Keratinocyte (primary cell): Measurements from ENCODE around the gene ERN2. TPM values are rescaled to one million over a fixed set of nuclear protein-coding genes. Genes with fewer than 3 reads are reported as not detected.

Source experiments
- DNase-seq: peaks from one replicate; pipeline ENCODE4 v3.0.0-alpha.2; 2011; ENCODE audit warnings: low read depth, missing footprints, low spot score
- FAIRE-seq: peaks from 2 replicates; lab custom pipeline; 2011; peaks lifted over from hg19 to GRCh38; lab: Jason Lieb, UNC
- H2AFZ ChIP-seq: 2 replicates; pipeline ENCODE4 v1.6.0; 2012; ENCODE audit warnings: low read length, control low read depth, inconsistent platforms; ENCODE audit not compliant: control insufficient read depth
- H3K27ac ChIP-seq: 2 replicates; pipeline ENCODE4 v1.5.1; 2011; ENCODE audit warnings: low read length; ENCODE audit not compliant: control insufficient read depth, insufficient read depth
- H3K27me3 ChIP-seq: 3 replicates; pipeline ENCODE4 v1.6.0; 2011; ENCODE audit warnings: low read length; ENCODE audit not compliant: control insufficient read depth, insufficient read depth; ENCODE audit errors: extremely low read depth
- H3K36me3 ChIP-seq, 2 experiments: 2 replicates in 1 of 2; 3 replicates in 1 of 2; pipeline ENCODE4 v1.5.1; 2011; ENCODE audit warnings: low read length in 2 of 2, mild to moderate bottlenecking in 1 of 2; ENCODE audit not compliant: control insufficient read depth in 2 of 2, insufficient read depth in 2 of 2; ENCODE audit errors: extremely low read depth in 1 of 2
- H3K4me1 ChIP-seq: 3 replicates; pipeline ENCODE4 v1.5.1; 2011; ENCODE audit warnings: low read length; ENCODE audit not compliant: control insufficient read depth, insufficient read depth; ENCODE audit errors: extremely low read depth
- H3K4me2 ChIP-seq: 3 replicates; pipeline ENCODE4 v1.6.0; 2011; ENCODE audit warnings: low read depth, low read length; ENCODE audit not compliant: control insufficient read depth, insufficient read depth; ENCODE audit errors: extremely low read depth
- H3K4me3 ChIP-seq, 3 experiments: fragments of 200-600 bp in 1 of 3; sonication (generic) in 1 of 3; 2 replicates in 2 of 3; 3 replicates in 1 of 3; pipeline ENCODE4 v1.5.1; 2011 to 2016; ENCODE audit warnings: low read length in 3 of 3, mild to moderate bottlenecking in 3 of 3, control low read depth in 2 of 3, inconsistent platforms in 1 of 3, low read depth in 1 of 3, mixed read lengths in 1 of 3, mixed run types in 1 of 3, moderate library complexity in 1 of 3; ENCODE audit not compliant: control insufficient read depth in 2 of 3, insufficient read depth in 2 of 3; ENCODE audit errors: extremely low read depth in 1 of 3
- H3K79me2 ChIP-seq: 2 replicates; pipeline ENCODE4 v1.6.0; 2012; ENCODE audit warnings: low read length; ENCODE audit not compliant: control insufficient read depth, insufficient read depth
- H3K9ac ChIP-seq: 3 replicates; pipeline ENCODE4 v1.6.0; 2011; ENCODE audit warnings: low read length; ENCODE audit not compliant: control insufficient read depth, insufficient read depth; ENCODE audit errors: extremely low read depth
- H3K9me1 ChIP-seq: 3 replicates; pipeline ENCODE4 v1.6.0; 2011; ENCODE audit warnings: low read length; ENCODE audit not compliant: control insufficient read depth, insufficient read depth; ENCODE audit errors: extremely low read depth
- H3K9me3 ChIP-seq: 2 replicates; pipeline ENCODE4 v1.5.1; 2012; ENCODE audit warnings: low read depth, low read length; ENCODE audit not compliant: control insufficient read depth
- H4K20me1 ChIP-seq: 3 replicates; pipeline ENCODE4 v1.6.0; 2011; ENCODE audit warnings: low read length; ENCODE audit not compliant: control insufficient read depth, insufficient read depth; ENCODE audit errors: extremely low read depth
- CTCF ChIP-seq, 3 experiments: IDR thresholded peaks in 1 of 3; conservative IDR thresholded peaks in 1 of 3; optimal IDR thresholded peaks in 1 of 3; 2 replicates in 2 of 3; 3 replicates in 1 of 3; pipeline versions ENCODE3 to v1.5.1; 2011; ENCODE audit warnings: low read length in 3 of 3, mild to moderate bottlenecking in 3 of 3, moderate library complexity in 2 of 3, control low read depth in 1 of 3, inconsistent platforms in 1 of 3; ENCODE audit not compliant: insufficient read depth in 2 of 3; ENCODE audit errors: extremely low read depth in 1 of 3
- EZH2 ChIP-seq: IDR thresholded peaks from one replicate; pipeline ENCODE4 v1.6.1; 2012; ENCODE audit warnings: inconsistent platforms, mild to moderate bottlenecking, low read length, moderate library complexity
- dilution Hi-C: fragments of 300-500 bp; cut with MboI; formaldehyde crosslinking; loops from one replicate; pipeline ENCODE4 v1.7.0; 2020; ENCODE audit warnings: low sequenced_read_pairs; ENCODE audit not compliant: extremely low pct_ligation_motif_present
- polyA plus RNA-seq, 5 experiments: library from polyadenylated mRNA; depleted of rRNA in 3 of 5; stranded (reverse) in 3 of 5; stranded (forward) in 1 of 5; unstranded in 1 of 5; fragments of >200 nt; gene quantifications; 1 replicate in 1 of 5; 2 replicates in 3 of 5; 3 replicates in 1 of 5; pipeline versions ENCODE4 v1.2.1 to v1.2.3, GENCODE V29; 2011 to 2012; ENCODE audit warnings: missing spikeins in 2 of 5, low read depth in 1 of 5, low replicate concordance in 1 of 5

The ERN2 gene
- polyA plus RNA-seq, 1 donor (not counting 4 experiments of a cell fraction or from before 2014, with no cell fraction given): not detected

GRCh38 chr16:23734176-23734893, 21.3 kb upstream of the ERN2 start:
- H4K20me1 ChIP-seq: no peaks in the 10 kb centered on the region
- FAIRE-seq (no peak), DNase-seq (no peak)
- H3K9ac ChIP-seq: no peak overlapping the region
- H2AFZ ChIP-seq: no peak overlapping the region
- TF ChIP-seq EZH2 (no peak), CTCF (optimal IDR thresholded peaks at IDR 0.05 in 1 of 3, IDR thresholded peaks at IDR 0.05 in 1 of 3, conservative IDR thresholded peaks at IDR 0.05 in 1 of 3; ENCODE audit: extremely low read depth in 1 of 3, insufficient read depth in 2 of 3, low read length in 3 of 3) (no peak)
- H3K79me2 ChIP-seq: no peaks in the 10 kb centered on the region
- H3K4me1 ChIP-seq: no peaks in the 10 kb centered on the region
- dilution Hi-C loops: no loop called here
- no peaks in the 10 kb centered on the region for H3K27me3 ChIP-seq
- no peaks in the 10 kb centered on the region for H3K9me1 ChIP-seq
- no peaks in the 10 kb centered on the region for H3K36me3 ChIP-seq
- H3K9me3 ChIP-seq: no peaks in the 10 kb centered on the region
- no peak overlapping the region for H3K27ac ChIP-seq
- no peak overlapping the region for H3K4me3 ChIP-seq
- no peak overlapping the region for H3K4me2 ChIP-seq

- H3K27ac ChIP-seq: no peak overlapping the region
Observed at GRCh38 chr16:23729503-23730424, 16.7 kb upstream of the ERN2 start.

More at GRCh38 chr16:23729503-23730424, 16.7 kb upstream of the ERN2 start:
- H3K79me2 ChIP-seq: no peaks in the 10 kb centered on the region
- H2AFZ ChIP-seq: peak overlapping the region; percentile 20
- no peaks in the 10 kb centered on the region for H4K20me1 ChIP-seq
- H3K9me1 ChIP-seq: no peaks in the 10 kb centered on the region
- no peaks in the 10 kb centered on the region for H3K36me3 ChIP-seq
- FAIRE-seq (no peak), DNase-seq (no peak)
- dilution Hi-C loops: no loop called here
- no peak for TF ChIP-seq CTCF (optimal IDR thresholded peaks at IDR 0.05 in 1 of 3, IDR thresholded peaks at IDR 0.05 in 1 of 3, conservative IDR thresholded peaks at IDR 0.05 in 1 of 3; ENCODE audit: extremely low read depth in 1 of 3, insufficient read depth in 2 of 3, low read length in 3 of 3)
- TF ChIP-seq EZH2: no peak
- no peaks in the 10 kb centered on the region for H3K27me3 ChIP-seq
- H3K4me2 ChIP-seq: no peak overlapping the region
- H3K4me3 ChIP-seq: no peak overlapping the region
- no peaks in the 10 kb centered on the region for H3K4me1 ChIP-seq
- no peaks in the 10 kb centered on the region for H3K9me3 ChIP-seq
- H3K9ac ChIP-seq: no peak overlapping the region
